Uterus (tissue), 2 donors: ENCODE results near the gene CCND1.

Experiments used
- CTCF ChIP-seq, 4 experiments: fragments of 200-600 bp in 2 of 4; fragments of 450-650 bp in 2 of 4; sonication (generic) in 2 of 4; IDR thresholded peaks; one replicate each; pipeline ENCODE4 v1.5.1; 2016 to 2019; ENCODE audit warnings: antibody characterized with exemption in 4 of 4, mild to moderate bottlenecking in 2 of 4, moderate library complexity in 1 of 4
- POLR2A ChIP-seq, 2 donors: fragments of 450-650 bp; IDR thresholded peaks; one replicate each; pipeline ENCODE4 v1.6.1; 2016; ENCODE audit warnings: antibody characterized with exemption in 2 of 2, mild to moderate bottlenecking in 1 of 2, moderate library complexity in 1 of 2

GRCh38 chr11:69627551-69627950, 13.4 kb upstream of the CCND1 start:
- TF ChIP-seq POLR2A (IDR thresholded peaks at IDR 0.05), result no peak
- no peak for TF ChIP-seq CTCF (IDR thresholded peaks at IDR 0.05)
